ENCODE data around the gene SLC31A1. TPM values are rescaled to one million over a fixed set of nuclear protein-coding genes. Genes with fewer than 3 reads are reported as not detected.
A peak's percentile ranks its signal among the peaks of the same experiment; 100 is the strongest.

SLC31A1 gene
- total and polyA plus RNA-seq, 2 of the 8 experiments (the other 6 are each of a cell fraction or from before 2014, with no cell fraction given): 23.9 to 40.8 TPM

DNA sequence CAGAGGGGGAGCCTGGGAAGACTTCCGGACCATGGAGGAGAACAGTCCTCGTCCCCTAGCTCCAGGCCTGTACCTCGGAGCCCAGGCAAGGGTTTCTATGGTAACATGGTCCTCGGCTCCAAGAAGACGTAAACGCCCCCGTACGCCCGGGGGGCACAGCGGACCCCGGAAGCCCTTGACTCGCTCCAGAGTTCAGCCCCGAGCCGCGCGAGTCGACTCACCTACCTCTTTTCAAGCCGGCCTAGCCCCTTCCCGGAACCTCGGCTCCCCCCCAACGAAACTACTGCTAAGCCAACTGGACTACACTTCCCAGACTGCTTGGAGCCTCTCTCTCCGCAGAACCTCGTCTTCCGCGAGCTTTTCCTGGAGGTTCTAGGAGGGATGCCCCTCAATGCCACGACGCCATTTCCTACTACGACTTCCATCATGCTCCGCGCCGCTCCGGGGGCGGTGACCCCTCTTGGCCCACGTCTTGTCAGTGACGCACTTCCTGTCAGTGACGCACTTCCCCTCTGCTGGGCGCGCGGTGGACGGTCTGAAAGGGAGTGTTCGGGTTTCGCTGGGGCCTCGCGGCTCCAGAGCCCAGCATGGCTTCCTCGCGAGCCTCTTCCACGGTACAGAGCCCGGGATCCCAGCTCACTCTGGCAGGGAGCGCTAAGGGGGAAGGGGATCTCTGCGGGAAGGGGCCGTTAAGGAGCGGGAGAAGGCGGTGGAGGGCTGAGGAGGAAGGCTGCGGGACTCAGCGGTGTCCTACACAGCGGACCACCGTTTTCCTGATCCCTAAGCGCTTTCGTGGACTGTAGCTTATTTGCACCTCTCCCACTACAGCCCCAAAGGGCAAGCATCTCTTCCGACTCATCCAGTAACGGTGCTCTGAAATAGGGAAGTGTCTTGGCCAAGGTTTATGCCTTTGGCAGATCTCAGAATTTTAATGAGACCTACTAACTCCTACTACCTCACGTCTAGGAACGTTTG is 54.1 kb downstream of the SLC31A1 start, which contains the start of the genes CDC26 and PRPF4 (continued):
- TF ChIP-seq SIX5 (IDR thresholded peaks at IDR 0.05; ENCODE audit: low read depth, low read length) (peak; percentile 82), TEAD4 (IDR thresholded peaks at IDR 0.05; ENCODE audit: low read depth, low read length) (0 out of 2 replicates have a peak, but pooled peaks have one; percentile 3), SRF (IDR thresholded peaks at IDR 0.05; ENCODE audit: low read depth, low read length) (no peak), RFX5 (IDR thresholded peaks at IDR 0.05; ENCODE audit: borderline replicate concordance, low read depth, low read length) (no peak), CBX8 (IDR thresholded peaks at IDR 0.05; ENCODE audit: borderline replicate concordance, low read depth, low read length) (no peak), POLR2A (IDR thresholded peaks at IDR 0.05; ENCODE audit: control extremely low read depth in 1 of 2, low read depth in 2 of 2, low read length in 2 of 2) (peak; percentile 93 to 96), RAD21 (IDR thresholded peaks at IDR 0.05 in 1 of 2, conservative IDR thresholded peaks at IDR 0.05 in 1 of 2; ENCODE audit: low read depth in 2 of 2, low read length in 2 of 2) (no peak), GTF2F1 (IDR thresholded peaks at IDR 0.05; ENCODE audit: borderline replicate concordance, low read depth, low read length) (no peak), TBP (IDR thresholded peaks at IDR 0.05; ENCODE audit: low read depth, low read length) (peak; percentile 82; the same call in 1 of the 2 replicates), CHD2 (IDR thresholded peaks at IDR 0.05; ENCODE audit: low read length) (peak; percentile 94), EGR1 (IDR thresholded peaks at IDR 0.05; ENCODE audit: borderline replicate concordance, low read depth, low read length) (peak; percentile 95; the same call in 1 of the 2 replicates), EZH2 (IDR thresholded peaks at IDR 0.05; ENCODE audit: low read depth, low read length, severe bottlenecking) (no peak), PHF8 (conservative IDR thresholded peaks at IDR 0.05; ENCODE audit: low read depth, low read length) (peak; percentile 100)
- TF ChIP-seq, protein P1, sequence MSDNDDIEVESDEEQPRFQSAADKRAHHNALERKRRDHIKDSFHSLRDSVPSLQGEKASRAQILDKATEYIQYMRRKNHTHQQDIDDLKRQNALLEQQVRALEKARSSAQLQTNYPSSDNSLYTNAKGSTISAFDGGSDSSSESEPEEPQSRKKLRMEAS (IDR thresholded peaks at IDR 0.05): peak; percentile 69
- TF ChIP-seq, protein P2, sequence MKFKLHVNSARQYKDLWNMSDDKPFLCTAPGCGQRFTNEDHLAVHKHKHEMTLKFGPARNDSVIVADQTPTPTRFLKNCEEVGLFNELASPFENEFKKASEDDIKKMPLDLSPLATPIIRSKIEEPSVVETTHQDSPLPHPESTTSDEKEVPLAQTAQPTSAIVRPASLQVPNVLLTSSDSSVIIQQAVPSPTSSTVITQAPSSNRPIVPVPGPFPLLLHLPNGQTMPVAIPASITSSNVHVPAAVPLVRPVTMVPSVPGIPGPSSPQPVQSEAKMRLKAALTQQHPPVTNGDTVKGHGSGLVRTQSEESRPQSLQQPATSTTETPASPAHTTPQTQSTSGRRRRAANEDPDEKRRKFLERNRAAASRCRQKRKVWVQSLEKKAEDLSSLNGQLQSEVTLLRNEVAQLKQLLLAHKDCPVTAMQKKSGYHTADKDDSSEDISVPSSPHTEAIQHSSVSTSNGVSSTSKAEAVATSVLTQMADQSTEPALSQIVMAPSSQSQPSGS (IDR thresholded peaks at IDR 0.05; ENCODE audit: low read length): peak; percentile 33; the same call in 1 of the 2 replicates
